NCI-H446 treated with DMSO at 0.1 percent for 48 hours (cell line): ENCODE measurements around the gene DPCD.

Source experiments
- DNase-seq: peaks from one replicate; lab custom pipeline; 2025; lab: John Stamatoyannopoulos, UW

DPCD gene

DNA sequence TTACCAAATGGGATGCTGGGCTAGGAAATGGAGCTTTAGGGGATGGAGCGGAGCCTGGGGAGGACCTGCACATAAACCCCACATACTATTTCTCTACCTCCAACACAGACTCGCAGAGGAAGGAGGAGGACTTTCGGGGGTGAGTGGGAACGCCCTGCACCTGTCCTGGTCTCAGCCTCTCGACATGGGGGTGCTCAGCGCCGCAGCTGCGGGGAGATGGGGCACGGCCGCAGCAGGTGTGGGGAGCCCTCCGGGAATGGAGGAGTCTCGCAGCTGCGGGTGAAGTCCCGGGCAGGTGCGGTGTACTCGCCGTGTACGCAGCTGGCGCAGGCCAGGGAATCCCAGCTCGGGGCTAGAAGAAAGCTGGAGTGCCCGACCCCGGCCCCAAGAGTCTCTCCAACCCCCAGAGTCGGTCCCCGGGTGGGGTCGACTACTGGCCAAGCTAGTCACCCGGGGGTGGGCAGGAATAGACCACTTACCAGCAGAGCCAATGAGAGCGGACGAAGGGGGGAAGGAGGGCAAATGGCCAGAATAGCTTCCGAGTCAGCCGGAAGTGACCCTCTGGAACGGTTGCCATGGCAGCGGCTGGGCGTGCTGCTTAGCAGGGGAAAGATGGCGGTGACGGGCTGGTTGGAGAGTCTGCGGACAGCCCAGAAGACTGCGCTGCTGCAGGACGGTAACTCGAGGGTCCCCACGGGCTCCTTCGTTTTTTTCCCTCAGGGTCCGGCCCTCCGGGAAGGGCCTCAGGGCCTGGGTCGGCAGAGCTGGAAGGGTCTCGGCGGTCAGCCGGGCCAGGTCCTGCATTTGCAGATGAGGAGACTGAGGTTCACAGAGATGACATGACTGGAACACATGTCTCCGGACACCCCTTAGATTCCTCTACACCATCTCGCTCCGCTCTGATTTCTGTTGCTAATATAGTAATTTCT lies at the start of gene DPCD, which contains the start of gene POLL:
Gene DPCD (plus strand): TSS at position 597 of the 929 bp plus-strand sequence. CDS start 16 bp downstream, at position 613.
Gene POLL (minus strand): TSS at position 533 of the 929 bp plus-strand sequence. CDS start 897 bp downstream, outside the sequence.
- peak; percentile 66 for DNase-seq

DNA sequence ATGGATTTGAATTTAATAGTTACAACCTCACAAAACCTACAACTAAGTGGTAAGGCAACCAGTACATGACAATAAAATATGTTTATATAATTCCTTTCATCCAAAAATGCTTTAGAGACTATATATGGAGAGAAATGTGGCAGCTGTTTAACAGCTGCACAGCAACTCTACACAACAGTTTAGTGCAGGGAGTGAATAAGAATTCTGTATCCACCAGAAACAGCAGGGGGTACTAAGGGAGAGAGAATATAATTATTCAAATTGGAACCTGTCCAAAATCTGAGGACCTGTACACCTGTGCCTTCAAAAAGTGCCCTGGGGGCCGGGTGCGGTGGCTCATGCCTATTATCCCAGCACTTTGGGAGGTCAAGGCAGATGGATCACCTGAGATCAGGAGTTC lies 49.7 kb upstream of the DPCD start:
- no peak for DNase-seq

DNA sequence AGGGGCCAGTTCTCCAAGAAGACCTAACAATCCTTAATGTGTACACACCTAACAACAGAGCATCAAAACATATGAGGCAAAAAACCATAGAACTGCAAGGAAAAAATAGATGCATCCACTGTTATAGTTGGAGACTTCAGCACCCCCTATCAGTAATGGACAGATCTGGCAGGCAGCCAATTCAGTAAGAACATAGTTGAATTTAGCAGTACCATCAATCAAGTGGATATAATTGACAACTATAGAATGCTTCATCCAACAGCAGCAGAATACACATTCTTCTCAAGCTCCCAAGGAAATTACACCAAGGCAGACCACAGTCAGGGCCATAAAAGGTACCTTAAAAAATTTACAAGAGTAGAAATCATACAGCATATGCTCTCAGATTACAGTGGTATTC lies 42.2 kb upstream of the DPCD start:
- no peak for DNase-seq

DNA sequence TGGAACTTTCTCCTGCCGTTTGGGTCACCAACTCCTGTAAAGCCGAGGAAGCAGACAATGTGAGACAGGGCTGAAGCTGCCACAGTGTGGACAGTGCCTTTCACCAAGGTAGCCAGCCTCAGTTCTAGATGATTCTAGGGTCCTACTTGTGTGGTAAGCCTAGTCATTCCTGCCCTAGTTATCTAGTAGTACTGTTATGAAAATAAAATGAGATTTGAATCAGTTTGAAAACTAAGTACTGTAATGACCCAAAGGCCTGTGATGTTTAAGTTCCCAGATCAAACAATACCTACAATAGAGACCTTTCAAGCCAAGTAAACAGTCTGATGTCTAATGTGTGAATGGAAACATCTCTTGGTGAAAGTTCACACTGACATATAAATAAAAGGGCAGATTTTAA lies 37.2 kb upstream of the DPCD start:
- DNase-seq, result no peak

DNA sequence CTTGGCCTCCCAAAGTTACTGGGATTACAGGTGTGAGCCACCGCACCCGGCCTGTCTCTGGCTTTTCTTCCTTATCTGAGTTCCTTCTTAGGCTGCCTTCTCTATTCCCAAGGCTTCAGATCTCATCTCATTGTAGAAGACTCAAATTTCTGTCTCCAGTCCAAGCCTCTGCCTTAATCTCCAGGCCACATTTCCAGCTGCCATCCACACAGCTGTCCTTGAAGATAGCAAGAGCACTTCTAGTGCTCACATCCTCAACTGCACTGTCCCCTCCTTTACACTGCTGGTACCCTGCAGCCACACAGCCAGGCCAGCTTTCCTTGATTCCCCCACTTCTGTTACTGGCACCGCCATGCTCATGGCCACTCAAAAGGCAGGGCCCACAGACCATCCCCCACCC lies 35.7 kb upstream of the DPCD start:
- no peak for DNase-seq

DNA sequence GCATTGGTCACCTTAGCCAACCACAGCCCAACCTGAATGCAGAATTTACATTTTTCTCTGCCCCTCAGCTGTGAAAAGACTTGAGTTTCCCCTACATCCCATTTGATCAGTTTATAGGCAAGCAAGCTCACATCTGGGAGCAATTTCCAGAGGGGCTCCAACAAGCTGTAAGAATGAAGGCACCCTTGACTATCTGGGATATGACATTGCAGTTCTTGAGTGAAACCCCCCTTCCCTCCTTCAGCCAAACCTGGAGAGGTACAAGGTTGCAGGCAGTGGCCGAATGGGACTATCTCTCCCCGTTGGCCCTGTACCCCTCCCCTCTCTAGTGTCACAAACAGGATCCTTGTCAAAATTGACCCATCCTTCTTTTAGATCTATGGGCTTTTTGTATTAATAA lies 30.6 kb upstream of the DPCD start:
- DNase-seq, result no peak

DNA sequence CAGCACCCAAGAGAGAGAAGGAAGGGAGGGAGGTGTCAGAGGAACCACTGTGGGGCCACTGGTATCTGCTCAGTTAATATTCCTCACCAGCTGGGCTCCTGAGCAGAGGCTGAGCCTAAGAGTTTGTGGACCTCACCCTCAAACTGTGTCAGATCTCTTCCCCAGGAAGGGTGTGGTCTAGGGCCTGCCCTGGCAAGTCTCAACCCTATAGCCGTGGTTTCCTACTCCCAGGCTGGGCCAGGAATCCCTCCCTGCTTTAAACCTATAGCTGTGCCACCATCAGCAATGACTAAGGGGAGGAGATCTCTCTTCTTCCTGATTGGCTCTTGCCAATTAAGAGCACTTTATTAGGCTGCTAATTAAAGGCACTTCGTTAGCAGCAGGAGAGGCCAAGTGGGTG lies 29.9 kb upstream of the DPCD start:
- DNase-seq, result no peak

DNA sequence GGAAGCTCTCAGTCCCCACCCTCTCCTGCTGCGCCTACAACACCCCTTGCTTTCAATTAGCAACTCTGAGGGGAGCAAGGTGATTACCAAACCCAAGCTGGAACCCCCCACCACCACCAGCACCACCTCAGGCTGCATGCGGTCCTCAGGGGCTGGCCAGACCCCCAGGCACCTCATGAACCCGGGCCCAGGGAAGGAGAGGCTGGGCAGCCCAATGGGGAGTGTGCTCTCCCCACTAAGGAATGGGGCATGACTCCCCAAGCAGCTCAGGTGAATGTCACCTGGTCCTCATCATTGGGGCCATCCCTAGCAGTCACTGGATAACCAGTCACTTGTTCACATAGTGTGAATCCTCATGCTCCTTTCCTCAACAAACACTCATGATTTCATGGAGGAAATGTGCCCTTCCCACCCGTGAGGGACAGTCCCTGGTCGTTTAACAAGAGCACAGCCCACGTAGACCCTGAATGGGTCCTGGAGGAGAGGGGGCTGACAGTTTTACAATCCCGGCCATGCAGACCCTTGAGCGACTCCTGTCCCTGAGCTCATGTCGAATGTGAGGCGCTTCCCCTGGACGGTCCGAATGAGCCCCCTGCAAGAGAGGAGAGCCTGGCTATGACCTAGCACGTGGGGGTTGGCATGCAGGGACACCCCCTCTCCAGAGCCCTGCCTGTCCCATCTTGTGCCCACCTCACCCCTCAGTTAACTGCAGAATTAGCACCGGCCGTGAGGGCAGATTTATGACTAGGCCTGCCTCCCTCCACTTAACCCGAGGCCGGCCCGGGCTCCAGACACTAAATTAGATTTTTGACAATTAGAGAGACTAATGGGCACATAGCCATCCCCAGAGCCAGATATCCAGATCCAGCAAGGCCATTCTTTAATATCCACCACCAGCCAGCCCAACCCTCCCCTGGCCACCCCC lies 29.2 kb upstream of the DPCD start:
- DNase-seq, result no peak

DNA sequence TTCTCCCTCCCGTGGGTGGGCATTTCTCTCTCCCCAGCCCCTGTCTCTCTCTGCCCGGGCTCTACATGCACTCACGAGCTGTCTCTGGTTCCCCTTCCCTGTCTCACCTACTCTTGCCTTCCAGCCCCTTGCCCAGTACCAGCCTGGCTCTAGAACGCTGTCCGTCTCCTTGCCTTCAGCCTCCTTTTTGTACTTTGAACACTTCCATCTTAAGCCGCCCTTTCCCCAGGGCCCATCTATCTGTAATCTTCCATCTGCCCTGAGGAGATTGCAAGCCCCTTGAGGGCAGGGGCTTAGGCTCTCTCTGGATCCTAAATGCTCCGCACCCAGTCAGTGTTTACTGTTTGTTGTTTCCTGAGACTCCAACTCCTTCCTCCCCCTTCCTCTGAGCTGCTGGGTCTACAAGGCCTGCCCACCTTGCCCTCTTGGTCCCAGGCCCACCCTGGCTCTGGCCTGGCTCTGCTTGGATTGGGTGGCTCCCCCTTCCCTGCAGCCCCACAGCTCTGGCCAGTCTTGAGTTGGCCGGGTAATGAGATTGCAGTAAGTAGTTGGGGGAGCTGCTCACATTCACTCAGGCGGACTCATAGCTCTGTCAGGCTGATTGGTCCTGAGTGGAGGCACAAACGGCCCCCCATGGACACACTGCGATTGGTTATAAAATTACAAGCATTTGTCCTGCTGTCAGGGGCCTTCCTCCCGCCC lies 28.4 kb upstream of the DPCD start:
- DNase-seq, result no peak

DNA sequence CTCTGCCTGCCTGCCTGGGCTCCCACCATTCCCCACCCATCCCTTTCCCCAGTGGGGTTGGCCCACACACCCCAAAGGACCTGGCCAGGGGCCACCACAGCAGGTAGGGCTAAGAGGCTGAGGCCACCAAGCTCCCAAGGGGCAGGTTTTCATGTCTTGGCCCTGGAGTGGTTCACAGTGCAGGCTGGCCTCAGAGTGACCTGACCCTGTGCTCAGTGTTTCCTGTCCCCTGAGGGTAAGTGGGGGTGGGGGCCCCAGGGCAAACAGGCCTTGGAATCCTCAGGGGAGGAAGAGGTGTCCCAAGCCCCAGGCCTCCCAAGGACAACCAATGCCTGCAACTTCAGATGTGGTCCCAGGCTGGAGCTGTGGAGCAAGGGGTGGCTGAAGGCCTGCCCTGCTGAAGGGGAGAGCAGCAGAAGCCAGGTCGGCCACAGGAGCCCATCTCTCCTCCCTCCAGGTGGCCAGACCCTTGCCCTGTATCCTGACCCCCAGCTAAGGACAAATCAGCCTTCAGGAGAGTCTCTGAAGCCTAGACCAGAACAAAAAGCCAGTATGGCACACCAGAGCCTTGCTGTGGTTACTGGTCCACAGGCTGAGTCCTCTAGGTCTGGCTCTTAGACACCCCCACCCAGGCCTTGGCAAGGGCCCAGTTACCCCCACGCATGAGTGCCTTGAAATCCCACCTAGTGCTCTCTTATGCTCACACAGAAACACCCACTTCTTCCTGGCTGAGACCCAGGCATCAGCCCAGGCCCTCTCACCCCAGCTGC lies 27.6 kb upstream of the DPCD start:
- DNase-seq, result no peak

DNA sequence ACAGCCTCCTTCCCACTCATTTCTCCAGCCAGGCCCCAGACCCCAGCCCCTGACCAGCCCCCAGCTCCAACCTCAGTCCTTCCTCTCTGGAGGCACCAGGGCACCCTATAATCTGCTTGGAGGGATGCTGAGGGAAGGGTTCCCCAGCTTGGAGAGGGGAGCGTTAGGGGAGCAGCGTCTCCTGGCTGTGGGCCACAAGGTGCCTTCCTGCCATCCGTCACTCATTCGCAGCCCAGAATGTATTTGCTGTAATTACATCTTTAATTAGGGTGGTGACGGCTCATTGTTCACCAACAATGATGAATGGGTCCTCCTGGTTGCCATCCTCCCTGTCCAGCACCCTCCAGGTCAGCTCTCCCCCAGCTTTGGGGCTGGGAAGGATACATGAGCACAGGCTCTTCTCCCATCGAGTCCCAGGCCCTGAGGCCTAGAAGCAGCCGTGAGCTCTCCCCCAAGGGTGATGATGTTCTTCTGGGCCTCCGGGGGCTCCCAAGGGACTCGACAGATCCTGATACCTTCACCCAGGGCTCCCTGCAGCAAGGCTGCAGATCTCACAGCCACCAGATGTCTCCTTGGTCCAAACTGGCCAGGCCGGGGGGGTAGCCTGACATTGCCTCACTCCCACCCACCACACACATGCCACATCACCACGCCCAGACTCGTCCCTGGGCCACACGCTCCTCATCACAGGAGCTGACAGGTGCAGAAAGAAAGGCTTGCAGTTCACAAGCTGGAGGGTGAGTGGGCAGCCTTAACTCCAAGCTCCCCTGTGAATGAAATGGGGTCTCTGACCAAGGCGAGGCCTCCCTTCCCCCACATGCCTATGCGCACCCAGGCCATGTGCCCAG lies 26.8 kb upstream of the DPCD start:
- no peak for DNase-seq

DNA sequence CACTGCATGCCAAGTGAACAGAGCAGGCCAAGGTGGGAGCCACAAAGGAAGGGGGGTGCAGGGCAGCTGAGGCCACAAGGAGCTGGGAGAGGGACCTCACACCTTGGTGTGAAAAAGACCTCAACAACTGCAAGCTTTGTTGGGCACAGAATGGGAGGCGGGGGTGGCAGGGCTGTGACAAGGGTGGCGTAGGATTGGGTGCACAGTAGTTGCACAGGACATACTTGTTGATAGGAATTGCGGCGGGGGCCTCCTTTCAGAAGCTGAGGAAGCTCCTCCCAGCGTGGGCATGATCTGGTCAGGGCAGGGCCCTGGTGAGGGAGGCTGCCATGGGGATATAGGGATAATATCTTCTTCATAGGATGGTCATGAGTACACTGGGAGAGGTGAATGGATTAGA lies 25.9 kb upstream of the DPCD start:
- DNase-seq, result no peak

DNA sequence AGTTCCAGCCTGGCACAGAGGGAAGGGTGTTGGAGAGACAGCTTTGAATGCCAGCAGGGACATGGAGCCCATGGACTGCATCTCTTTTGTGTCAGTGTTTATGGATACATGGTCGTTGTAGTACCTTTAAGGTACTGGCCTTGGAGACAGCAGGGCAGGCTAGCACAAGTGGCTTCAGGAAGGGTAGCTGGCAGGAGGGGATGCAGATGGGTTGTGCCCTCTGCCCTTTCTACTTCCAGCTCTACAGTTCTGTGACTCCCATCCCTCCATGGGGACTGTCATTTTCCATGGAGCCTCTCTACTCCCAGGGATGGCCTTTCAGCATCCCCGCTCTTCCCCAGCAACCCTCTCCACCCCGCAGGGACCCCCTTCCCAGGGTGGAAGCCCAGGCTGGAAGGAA lies 25.1 kb upstream of the DPCD start:
- no peak for DNase-seq

DNA sequence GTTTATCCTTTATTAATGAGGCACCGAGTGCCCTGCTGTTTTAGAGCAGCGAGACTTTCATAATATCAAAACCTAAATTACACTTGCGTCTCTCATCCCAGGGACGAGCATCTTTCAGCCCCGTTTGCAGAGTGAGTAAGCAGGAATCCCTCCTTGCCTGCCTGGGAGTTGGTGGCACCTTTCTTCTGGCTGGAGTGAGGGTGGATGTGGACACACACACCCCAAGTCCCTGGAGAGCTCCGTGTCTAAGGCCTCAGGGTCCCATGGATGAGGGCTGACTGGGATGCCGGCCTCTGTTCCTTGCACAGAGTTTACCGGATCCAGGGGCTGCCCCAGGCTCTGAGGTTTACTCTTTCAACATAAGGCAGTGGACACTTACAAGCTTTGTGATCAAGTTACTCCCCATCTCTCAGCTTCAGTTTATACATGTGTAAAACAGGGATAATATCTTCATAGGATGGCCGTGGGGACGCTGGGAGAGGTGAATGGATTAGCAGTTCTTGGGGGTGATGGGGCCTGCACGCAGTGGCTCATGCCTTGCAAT lies 24.6 kb upstream of the DPCD start:
- DNase-seq, result no peak

DNA sequence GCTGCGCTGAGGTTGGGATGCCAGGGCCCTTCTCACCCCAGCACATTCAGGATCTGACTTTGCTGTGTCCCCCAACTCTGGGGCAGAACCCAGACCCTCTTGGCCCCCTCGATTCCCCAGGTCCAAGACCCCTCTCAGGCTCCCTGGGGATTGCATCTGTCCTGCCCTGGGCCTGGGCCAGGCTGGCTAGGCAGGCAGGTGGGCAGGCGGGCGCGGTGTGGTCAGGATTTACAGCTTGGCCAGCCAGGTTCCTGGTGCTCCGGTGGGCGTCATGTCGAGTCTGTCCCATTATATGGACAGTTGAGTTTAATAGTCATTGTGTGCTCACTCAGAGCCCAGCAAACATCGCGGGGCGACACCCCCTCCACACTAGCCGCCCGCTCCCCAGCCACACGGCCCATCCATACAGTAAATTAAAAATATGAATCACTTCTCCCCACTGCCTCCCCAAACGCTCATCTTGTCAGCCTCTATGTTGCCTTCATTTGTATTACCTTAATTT lies 23.6 kb upstream of the DPCD start:
- DNase-seq, result no peak

DNA sequence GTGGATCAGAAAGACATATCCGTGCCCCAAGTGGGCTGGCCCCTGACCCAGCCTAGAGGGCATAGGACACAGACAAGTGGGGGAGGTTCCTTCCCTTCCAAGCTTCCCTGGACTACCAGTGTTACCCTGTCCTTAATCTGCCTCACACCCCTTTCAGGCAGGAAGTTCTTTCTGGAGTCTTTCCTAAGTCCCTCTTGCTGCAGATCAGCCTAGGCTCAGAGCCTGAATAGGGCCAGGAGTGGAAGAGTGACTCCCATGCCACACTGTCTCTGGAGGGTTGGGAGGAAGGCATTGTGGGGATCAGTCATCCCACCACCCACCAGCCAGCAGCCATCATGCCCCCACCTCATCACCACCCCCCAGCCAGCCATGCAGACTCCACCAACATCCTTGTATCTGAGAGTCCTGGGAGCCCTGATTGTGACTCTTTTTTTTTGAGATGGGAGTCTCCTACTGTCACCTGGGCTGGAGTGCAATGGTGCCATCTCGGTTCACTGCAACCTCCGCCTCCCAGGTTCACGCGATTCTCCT lies 22.7 kb upstream of the DPCD start:
- DNase-seq, result no peak

DNA sequence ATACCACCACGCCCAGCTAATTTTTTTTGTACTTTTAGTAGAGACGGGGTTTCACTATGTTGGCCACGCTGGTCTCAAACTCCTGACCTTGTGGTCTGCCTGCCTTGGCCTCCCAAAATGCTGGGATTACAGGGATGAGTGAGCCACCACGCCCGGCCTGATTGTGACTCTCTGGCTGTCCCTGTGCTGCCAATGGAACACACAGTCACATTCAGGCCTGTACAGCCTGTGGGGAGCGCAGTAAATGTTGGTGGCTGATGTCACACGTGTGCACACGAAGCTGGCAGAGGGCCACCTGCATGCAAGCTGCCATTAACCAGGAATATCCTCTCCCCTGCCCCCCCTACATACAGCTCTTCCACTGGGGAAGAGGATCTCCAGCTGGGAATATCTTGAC lies 22.2 kb upstream of the DPCD start:
- no peak for DNase-seq

DNA sequence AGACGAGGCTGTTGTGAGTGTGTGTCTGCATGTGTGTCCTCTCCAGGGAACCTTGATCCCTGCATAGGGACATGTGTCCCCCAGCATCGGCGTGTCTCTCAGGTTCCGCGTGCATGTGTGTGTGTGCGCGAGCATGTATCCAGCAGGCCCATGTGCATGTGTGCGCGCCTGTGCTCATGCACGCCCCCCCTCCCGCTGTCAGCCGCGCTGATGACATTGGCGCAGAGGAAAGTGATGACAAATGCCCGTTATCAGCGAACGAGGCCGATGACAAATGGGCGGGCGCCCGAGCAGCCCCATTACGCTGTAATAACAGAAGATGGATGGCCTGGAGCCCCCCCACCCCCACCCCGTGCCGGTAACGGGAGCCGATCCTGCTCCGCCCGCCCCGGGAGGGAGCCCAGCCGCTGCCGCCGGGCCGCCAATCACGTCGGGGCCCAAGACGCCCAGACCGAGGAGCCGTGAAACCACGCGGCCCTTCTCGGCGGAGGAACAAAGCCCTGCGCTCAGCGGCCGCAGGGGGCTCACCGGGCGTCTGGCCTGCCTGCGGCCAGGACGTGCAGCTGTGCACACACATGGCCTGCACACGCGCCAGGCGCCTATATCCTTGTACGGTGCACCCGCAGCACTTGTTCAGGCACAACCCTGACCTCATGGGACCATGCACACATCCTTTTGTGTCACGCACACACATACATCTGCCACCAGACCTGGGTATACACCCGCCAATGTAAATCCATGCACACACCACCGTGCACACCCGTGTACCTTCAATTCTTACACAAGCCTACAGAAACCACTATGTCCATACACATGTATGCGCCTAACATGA lies 21.6 kb upstream of the DPCD start:
- no peak for DNase-seq
